Measurements from ENCODE around the gene CORO1A.
A peak's percentile ranks its signal among the peaks of the same experiment; 100 is the strongest.
"Not testable (repeated sequence)": the region's sequence is repeated elsewhere in the genome, so short reads cannot be mapped to it uniquely, and the experiment has no call there.

The CORO1A gene

GRCh38 chr16:30170145-30170544 is 13.3 kb upstream of the CORO1A start:
- DNase-seq (ENCODE audit: low read depth in 1 of 2, low spot score in 1 of 2), result not testable (repeated sequence)

- no peak for DNase-seq (ENCODE audit: low read depth in 1 of 2, low spot score in 1 of 2)
Observed at GRCh38 chr16:30173054-30173453, 10.3 kb upstream of the CORO1A start.

DNA sequence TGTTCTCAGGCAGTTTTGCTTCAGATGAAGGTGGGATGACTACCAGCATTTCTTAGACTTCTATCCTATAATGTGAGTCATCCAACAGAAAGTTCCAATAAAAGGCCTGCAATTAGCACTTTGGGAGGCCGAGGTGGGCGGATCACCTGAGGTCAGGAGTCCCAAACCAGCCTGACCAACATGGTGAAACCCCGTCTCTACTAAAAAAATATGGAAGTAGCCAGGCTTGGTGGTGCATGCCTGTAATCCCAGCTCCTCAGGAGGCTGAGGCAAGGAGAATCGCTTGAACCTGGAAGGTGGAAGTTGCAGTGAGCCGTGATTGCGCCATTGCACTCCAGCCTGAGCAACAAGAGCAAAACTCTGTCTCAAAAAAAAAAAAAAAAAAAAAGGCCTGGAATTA is 6.5 kb upstream of the CORO1A start:
- not testable (repeated sequence) for DNase-seq (ENCODE audit: low read depth in 1 of 2, low spot score in 1 of 2)

- DNase-seq (ENCODE audit: low read depth in 1 of 2, low spot score in 1 of 2), result no peak
Observed at GRCh38 chr16:30179195-30179594, 4.2 kb upstream of the CORO1A start.

GRCh38 chr16:30179931-30180330 is 3.5 kb upstream of the CORO1A start:
- DNase-seq (ENCODE audit: low read depth in 1 of 2, low spot score in 1 of 2), result no peak

DNA sequence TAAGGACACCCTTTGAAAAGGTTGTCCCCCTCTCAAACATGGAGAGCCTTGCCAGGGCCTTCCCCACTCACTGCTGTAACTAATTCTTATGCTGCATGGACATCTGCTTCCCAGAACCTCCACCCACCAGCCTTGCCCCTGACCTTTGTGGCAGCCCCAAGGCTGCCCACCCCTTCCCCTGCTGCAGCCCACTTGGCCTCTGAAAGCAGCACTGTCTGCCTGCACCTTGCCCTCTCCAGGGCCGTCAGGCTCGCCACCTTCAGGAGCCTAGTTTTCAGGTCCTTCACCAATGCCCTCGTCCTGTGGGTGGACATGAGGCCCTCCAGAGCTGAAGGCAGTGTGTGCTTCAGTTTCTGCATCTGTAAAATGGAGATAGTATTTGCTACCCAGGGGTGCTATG is 2.7 kb upstream of the CORO1A start:
- no peak for DNase-seq (ENCODE audit: low read depth in 1 of 2, low spot score in 1 of 2)

GRCh38 chr16:30184096-30184890 is 891 bp downstream of the CORO1A start:
- DNase-seq (ENCODE audit: low read depth in 1 of 2, low spot score in 1 of 2), result peak; percentile 36 to 65

DNA sequence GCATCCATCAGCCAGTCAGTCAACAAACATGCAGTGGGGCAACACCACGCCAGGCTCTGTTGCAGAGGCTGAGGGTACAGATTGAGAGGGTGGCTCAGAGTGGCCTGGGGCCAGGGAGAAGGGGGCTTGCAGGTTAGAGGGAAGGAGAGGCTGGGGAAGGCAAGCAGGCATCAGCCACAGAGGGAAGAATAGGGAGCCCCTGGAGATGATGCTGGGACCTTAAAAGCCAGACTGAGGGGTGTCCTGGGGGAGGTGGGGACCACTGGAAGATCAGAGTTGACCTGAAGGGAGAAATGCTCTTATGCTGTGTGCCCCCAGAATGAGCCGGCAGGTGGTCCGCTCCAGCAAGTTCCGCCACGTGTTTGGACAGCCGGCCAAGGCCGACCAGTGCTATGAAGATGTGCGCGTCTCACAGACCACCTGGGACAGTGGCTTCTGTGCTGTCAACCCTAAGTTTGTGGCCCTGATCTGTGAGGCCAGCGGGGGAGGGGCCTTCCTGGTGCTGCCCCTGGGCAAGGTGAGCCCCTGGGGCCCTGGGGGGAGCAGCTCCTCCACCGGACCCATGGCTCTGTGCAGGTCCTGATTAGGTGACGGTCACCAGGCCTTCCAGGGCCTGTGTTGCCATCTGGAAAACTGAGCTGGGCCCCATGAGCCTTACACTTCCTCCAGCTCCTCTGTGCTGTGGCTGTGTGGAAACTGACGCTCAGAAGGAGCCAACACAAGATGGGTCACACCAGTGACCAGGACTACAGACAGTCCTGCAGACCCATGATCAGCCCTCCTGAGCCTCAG is 1.7 kb downstream of the CORO1A start:
- peak in 1 of 2 donors; percentile 5 for DNase-seq (ENCODE audit: low read depth in 1 of 2, low spot score in 1 of 2)

DNA sequence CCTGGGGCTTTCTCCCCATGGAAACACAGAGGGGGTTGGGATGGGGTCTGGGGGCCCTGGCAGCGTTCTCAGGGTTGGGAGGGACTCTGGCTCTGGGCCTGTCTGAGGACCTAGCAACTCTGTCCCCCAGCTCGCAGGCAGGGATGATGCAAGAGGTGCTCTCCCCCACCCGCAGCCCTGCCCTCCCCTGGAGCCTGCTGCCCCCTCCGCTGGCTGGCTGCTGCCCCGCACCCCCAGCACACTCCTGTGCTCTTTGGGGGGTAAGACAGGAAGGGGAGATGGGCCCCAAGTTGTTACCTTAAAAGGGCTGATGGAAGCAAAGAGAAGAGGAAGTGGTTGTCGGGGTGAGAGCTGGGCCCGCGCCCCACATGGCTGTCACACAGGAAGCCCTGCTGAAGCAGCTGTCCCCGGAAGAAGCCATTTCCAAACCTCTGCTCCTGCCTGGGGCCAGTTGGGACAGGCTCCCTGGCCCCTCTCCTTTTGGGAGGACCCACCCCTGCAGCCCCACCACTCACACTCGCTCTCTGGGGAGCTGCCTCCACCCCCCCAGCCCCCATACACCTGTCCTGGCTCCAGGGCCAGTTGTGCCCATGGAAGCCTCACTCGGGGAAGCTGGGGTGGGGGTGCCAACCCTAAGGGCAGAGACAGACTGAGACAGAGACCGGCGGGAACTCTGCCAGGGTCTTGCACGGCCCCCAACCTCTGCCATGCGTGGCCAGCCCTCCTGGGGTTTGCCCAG is 2.5 kb downstream of the CORO1A start:
- peak; percentile 56 to 67 for DNase-seq (ENCODE audit: low read depth in 1 of 2, low spot score in 1 of 2)

DNA sequence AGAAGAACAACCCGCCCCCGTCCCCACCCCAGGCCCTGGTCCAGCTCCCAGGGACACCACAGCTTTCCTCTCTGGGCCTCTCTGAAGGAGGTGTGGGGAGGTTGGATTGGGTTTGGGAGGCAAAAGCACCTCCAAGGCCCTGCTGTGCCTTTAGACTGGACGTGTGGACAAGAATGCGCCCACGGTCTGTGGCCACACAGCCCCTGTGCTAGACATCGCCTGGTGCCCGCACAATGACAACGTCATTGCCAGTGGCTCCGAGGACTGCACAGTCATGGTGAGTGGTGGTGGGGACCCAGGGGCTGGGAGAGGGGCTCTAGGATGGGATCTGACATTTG is 3.0 kb downstream of the CORO1A start:
- DNase-seq (ENCODE audit: low read depth in 1 of 2, low spot score in 1 of 2), result peak in 1 of 2 donors; percentile 10

- peak; percentile 75 to 84 for DNase-seq (ENCODE audit: low read depth in 1 of 2, low spot score in 1 of 2)
Observed at GRCh38 chr16:30186782-30187555, 3.6 kb downstream of the CORO1A start.

DNA sequence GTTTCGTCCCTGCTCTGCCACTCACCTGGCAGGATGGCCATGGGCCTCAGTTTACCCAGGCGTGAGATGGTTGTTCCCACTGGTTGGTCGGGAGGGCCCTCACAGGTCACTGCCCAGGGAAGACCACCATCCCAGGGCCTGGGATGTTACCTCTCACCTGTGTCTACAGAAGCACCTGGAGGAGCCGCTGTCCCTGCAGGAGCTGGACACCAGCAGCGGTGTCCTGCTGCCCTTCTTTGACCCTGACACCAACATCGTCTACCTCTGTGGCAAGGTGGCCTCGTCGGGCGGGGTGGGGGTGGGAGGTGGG is 4.1 kb downstream of the CORO1A start:
- no peak for DNase-seq (ENCODE audit: low read depth in 1 of 2, low spot score in 1 of 2)

DNA sequence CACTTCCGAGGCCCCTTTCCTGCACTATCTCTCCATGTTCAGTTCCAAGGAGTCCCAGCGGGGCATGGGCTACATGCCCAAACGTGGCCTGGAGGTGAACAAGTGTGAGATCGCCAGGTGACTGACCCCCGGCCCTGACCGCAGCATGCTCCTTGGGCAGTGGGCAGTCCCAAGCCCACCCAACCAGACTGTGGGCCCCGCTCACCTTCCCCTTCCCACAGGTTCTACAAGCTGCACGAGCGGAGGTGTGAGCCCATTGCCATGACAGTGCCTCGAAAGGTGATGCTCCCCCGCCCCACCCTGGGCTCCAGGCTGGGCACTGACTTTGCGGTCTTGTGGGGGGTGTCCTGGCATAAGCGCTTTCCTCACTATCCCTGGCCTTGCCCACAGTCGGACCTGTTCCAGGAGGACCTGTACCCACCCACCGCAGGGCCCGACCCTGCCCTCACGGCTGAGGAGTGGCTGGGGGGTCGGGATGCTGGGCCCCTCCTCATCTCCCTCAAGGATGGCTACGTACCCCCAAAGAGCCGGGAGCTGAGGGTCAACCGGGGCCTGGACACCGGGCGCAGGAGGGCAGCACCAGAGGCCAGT is 4.7 kb downstream of the CORO1A start:
- no peak for DNase-seq (ENCODE audit: low read depth in 1 of 2, low spot score in 1 of 2)

GRCh38 chr16:30191158-30191557 is 7.8 kb downstream of the CORO1A start:
- not testable (repeated sequence) for DNase-seq (ENCODE audit: low read depth in 1 of 2, low spot score in 1 of 2)

- not testable (repeated sequence) for DNase-seq (ENCODE audit: low read depth in 1 of 2, low spot score in 1 of 2)
Observed at GRCh38 chr16:30193098-30193497, 9.7 kb downstream of the CORO1A start.

GRCh38 chr16:30193615-30194014 is 10.2 kb downstream of the CORO1A start, which contains the start of the genes BOLA2B and SLX1A:
BOLA2B (minus strand) TSS chr16:30193666; CDS start chr16:30193595, 71 bp downstream.
SLX1A (plus strand) TSS chr16:30193875; CDS start chr16:30194085, 210 bp downstream.
- not testable (repeated sequence) for DNase-seq (ENCODE audit: low read depth in 1 of 2, low spot score in 1 of 2)

DNA sequence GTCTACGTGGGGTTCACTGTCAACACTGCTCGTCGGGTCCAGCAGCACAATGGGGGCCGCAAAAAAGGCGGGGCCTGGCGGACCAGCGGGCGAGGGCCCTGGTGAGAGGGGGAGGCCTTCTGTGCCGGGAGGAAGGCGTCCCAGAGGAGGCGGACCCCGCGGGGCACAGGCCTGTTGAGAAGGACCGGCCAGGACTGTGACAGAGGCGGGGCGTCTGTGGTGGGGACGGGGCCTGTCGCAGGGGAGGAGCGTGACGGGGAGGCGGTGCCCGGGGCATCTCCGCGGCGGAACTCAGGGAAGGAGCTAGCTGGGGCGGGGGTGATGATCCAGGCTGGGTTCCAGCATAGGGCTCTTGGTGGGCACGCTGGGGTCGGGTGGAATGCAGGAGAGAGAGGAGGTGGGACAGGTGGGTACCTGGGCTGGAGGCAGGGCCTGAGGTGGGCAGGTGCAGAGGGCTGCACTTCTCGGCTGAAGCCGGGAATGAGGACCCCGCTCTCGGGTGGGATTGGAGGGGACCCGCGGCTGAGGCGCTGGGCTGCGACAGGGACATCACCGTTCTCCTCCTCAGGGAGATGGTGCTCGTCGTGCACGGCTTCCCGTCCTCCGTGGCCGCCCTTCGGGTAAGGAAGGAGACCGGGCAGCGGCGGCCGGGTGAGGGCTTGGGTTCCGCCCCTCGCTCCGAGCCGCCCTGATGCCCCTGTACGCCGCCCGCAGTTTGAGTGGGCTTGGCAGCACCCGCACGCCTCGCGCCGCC is 10.9 kb downstream of the CORO1A start:
- not testable (repeated sequence) for DNase-seq (ENCODE audit: low read depth in 1 of 2, low spot score in 1 of 2)

GRCh38 chr16:30197001-30197400 is 13.6 kb downstream of the CORO1A start:
- DNase-seq (ENCODE audit: low read depth in 1 of 2, low spot score in 1 of 2), result not testable (repeated sequence)

DNA sequence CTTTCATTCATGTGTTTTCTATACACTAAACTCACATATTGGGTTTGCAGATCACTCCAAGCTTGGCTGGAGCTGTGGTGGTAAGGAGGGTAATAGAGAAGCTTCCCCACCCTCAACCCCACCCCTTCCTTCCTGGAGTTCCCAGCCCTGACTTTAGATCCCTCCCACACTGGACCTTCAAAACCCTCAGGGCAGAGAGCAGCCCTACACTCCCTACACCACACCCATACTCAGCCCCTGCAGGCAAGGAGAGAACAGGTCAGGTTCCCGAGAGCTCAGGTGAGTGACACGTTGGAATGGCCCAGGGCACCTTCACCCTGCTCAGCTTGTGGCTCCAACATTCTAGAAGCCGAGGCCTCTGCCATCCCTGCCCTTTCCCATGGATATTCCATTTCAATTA is 15.6 kb downstream of the CORO1A start, which contains the start of gene SULT1A3:
SULT1A3 (plus strand) TSS at position 207 of the 400 bp plus-strand sequence. CDS start 1,474 bp downstream, outside the sequence.
- DNase-seq (ENCODE audit: low read depth in 1 of 2, low spot score in 1 of 2), result not testable (repeated sequence)

Data from stimulated activated CD4-positive, alpha-beta T cell treated with anti-CD3 and anti-CD28 coated beads, Interleukin-15, amount 100 ng/mL, for 1 hour (primary cell).